Mucosa of stomach (tissue), 1 donor: ENCODE data around the gene CCDC167.

Experiments used
- H3K27me3 ChIP-seq: one replicate; pipeline ENCODE4 v1.7.0; 2013; ENCODE audit warnings: mild to moderate bottlenecking, low read length; ENCODE audit not compliant: control insufficient read depth, insufficient read depth
- H3K36me3 ChIP-seq: one replicate; pipeline ENCODE4 v1.7.0; 2013; ENCODE audit warnings: low read length; ENCODE audit not compliant: control insufficient read depth, insufficient read depth
- H3K4me1 ChIP-seq: one replicate; pipeline ENCODE4 v1.7.0; 2013; ENCODE audit warnings: mild to moderate bottlenecking, low read length; ENCODE audit not compliant: control insufficient read depth, insufficient read depth
- H3K4me3 ChIP-seq: one replicate; pipeline ENCODE4 v1.7.0; 2013; ENCODE audit warnings: low read length
- H3K9ac ChIP-seq: one replicate; pipeline ENCODE4 v1.7.0; 2013; ENCODE audit warnings: mild to moderate bottlenecking, low read length, moderate library complexity
- H3K9me3 ChIP-seq: one replicate; pipeline ENCODE4 v1.7.0; 2013; ENCODE audit warnings: mild to moderate bottlenecking, low read length, moderate library complexity; ENCODE audit not compliant: control insufficient read depth
- donor health status: Pancreatic carcinoma.

CCDC167 gene

GRCh38 chr6:37441651-37442050 is 58.0 kb downstream of the CCDC167 start:
- no peaks in the 10 kb centered on the region for H3K9me3 ChIP-seq

GRCh38 chr6:37438930-37439329 is 60.8 kb downstream of the CCDC167 start:
- H3K4me1 ChIP-seq = peaks cover 38% of the 10 kb centered on the region

More at GRCh38 chr6:37441651-37442050, 58.0 kb downstream of the CCDC167 start:
- Histone ChIP-seq H3K4me1 (peaks cover 38% of the 10 kb centered on the region), H3K4me3 (no peak overlapping the region), H3K9ac (no peak overlapping the region), H3K36me3 (no peaks in the 10 kb centered on the region), H3K27me3 (no peaks in the 10 kb centered on the region)

GRCh38 chr6:37435816-37436215 is 63.9 kb downstream of the CCDC167 start:
- H3K36me3 ChIP-seq = no peaks in the 10 kb centered on the region

More at GRCh38 chr6:37438930-37439329, 60.8 kb downstream of the CCDC167 start:
- Histone ChIP-seq H3K9me3 (no peaks in the 10 kb centered on the region), H3K27me3 (no peaks in the 10 kb centered on the region), H3K36me3 (no peaks in the 10 kb centered on the region), H3K9ac (no peak overlapping the region), H3K4me3 (no peak overlapping the region)

GRCh38 chr6:37435373-37435772 is 64.3 kb downstream of the CCDC167 start:
- Histone ChIP-seq H3K4me3 (no peak overlapping the region), H3K9ac (no peak overlapping the region), H3K27me3 (no peaks in the 10 kb centered on the region), H3K36me3 (no peaks in the 10 kb centered on the region), H3K9me3 (no peaks in the 10 kb centered on the region), H3K4me1 (peaks cover 18% of the 10 kb centered on the region)

More at GRCh38 chr6:37435816-37436215, 63.9 kb downstream of the CCDC167 start:
- Histone ChIP-seq H3K9ac (no peak overlapping the region), H3K9me3 (no peaks in the 10 kb centered on the region), H3K4me1 (peaks cover 20% of the 10 kb centered on the region), H3K4me3 (no peak overlapping the region), H3K27me3 (no peaks in the 10 kb centered on the region)

GRCh38 chr6:37433657-37434271 is 65.9 kb downstream of the CCDC167 start:
- H3K9ac ChIP-seq = peak overlapping the region; percentile 80
- H3K36me3 ChIP-seq = no peaks in the 10 kb centered on the region
- H3K27me3 ChIP-seq = no peaks in the 10 kb centered on the region
- no peaks in the 10 kb centered on the region for H3K9me3 ChIP-seq
- H3K4me3 ChIP-seq = peak overlapping the region; percentile 93
- peaks cover 10% of the 10 kb centered on the region for H3K4me1 ChIP-seq
